OCI-M1 (cell line): ENCODE results near the gene LRRC7.

Source experiments
- DNase-seq: peaks from one replicate; lab custom pipeline; 2025; lab: John Stamatoyannopoulos, UW

The LRRC7 gene

GRCh38 chr1:70093250-70093975, 525.7 kb downstream of the LRRC7 start:
- no peak for DNase-seq

GRCh38 chr1:70101231-70101630, 533.5 kb downstream of the LRRC7 start:
- DNase-seq = no peak

- no peak for DNase-seq
Observed at GRCh38 chr1:70101774-70102173, 534.1 kb downstream of the LRRC7 start.

- DNase-seq = no peak
Observed at GRCh38 chr1:70103770-70104169, 536.0 kb downstream of the LRRC7 start.

GRCh38 chr1:70109241-70109640, 541.5 kb downstream of the LRRC7 start:
- no peak for DNase-seq

GRCh38 chr1:70112838-70113237, 545.1 kb downstream of the LRRC7 start:
- peak; percentile 10 for DNase-seq

- DNase-seq = no peak
Observed at GRCh38 chr1:70115315-70115714, 547.6 kb downstream of the LRRC7 start.

GRCh38 chr1:70117046-70117445, 549.3 kb downstream of the LRRC7 start:
- DNase-seq = no peak

GRCh38 chr1:70134148-70134547, 566.4 kb downstream of the LRRC7 start:
- peak; percentile 9 for DNase-seq

- peak; percentile 24 for DNase-seq
Observed at GRCh38 chr1:70140343-70140742, 572.6 kb downstream of the LRRC7 start.

GRCh38 chr1:70140894-70141293, 573.2 kb downstream of the LRRC7 start:
- peak; percentile 24 for DNase-seq

- peak; percentile 68 for DNase-seq
Observed at GRCh38 chr1:70142075-70142474, 574.4 kb downstream of the LRRC7 start.

- DNase-seq = peak; percentile 55
Observed at GRCh38 chr1:70143048-70143659, 575.4 kb downstream of the LRRC7 start.

GRCh38 chr1:70146488-70146887, 578.8 kb downstream of the LRRC7 start:
- DNase-seq = no peak

- no peak for DNase-seq
Observed at GRCh38 chr1:70150444-70150843, 582.7 kb downstream of the LRRC7 start.

- DNase-seq = no peak
Observed at GRCh38 chr1:70153739-70154138, 586.0 kb downstream of the LRRC7 start.

- peak; percentile 38 for DNase-seq
Observed at GRCh38 chr1:70156529-70157120, 588.9 kb downstream of the LRRC7 start.

- DNase-seq = no peak
Observed at GRCh38 chr1:70164350-70164749, 596.6 kb downstream of the LRRC7 start.

GRCh38 chr1:70168283-70168682, 600.6 kb downstream of the LRRC7 start:
- DNase-seq = no peak

GRCh38 chr1:70169018-70169839, 601.5 kb downstream of the LRRC7 start:
- DNase-seq = no peak

GRCh38 chr1:70171512-70171911, 603.8 kb downstream of the LRRC7 start:
- no peak for DNase-seq
